GM23338 (cell line): ENCODE measurements around the gene NWD2. TPM values are rescaled to one million over a fixed set of nuclear protein-coding genes. Genes with fewer than 3 reads are reported as not detected.

Experiments
- ATAC-seq: fragments of 200-7000 bp; cut with Tn5 transposase; 3 replicates; pipeline ENCODE4 v1.9.1; 2020
- DNase-seq: peaks from one replicate; pipeline ENCODE4 v3.0.0-alpha.2; 2015; ENCODE audit warnings: low spot score
- H2AFZ ChIP-seq: fragments of 200-600 bp; sonication (generic); 2 replicates; pipeline ENCODE4 v1.8.0; 2016; ENCODE audit warnings: antibody characterized with exemption, mild to moderate bottlenecking, moderate library complexity
- H3F3A ChIP-seq: fragments of 200-600 bp; sonication (generic); replicated peaks from 2 replicates; pipeline ENCODE4 v1.8.0; 2017; ENCODE audit warnings: antibody characterized with exemption, mixed run types, low read depth
- H3K27ac ChIP-seq: fragments of 200-600 bp; sonication (generic); 2 replicates; pipeline ENCODE4 v1.6.1; 2016; ENCODE audit warnings: low read depth
- H3K27me3 ChIP-seq: fragments of 200-600 bp; sonication (generic); 2 replicates; pipeline ENCODE4 v1.8.0; 2016; ENCODE audit warnings: mild to moderate bottlenecking, mixed run types, moderate library complexity; ENCODE audit not compliant: insufficient read depth
- H3K36me3 ChIP-seq: fragments of 200-600 bp; sonication (generic); 2 replicates; pipeline ENCODE4 v1.8.0; 2016; ENCODE audit warnings: mild to moderate bottlenecking; ENCODE audit not compliant: insufficient read depth
- H3K4me1 ChIP-seq: fragments of 200-600 bp; sonication (generic); 2 replicates; pipeline ENCODE4 v1.8.0; 2016; ENCODE audit warnings: mild to moderate bottlenecking, moderate library complexity; ENCODE audit not compliant: insufficient read depth
- H3K4me2 ChIP-seq: fragments of 200-600 bp; sonication (generic); 2 replicates; pipeline ENCODE4 v1.7.1; 2017; ENCODE audit warnings: mixed run types
- H3K4me3 ChIP-seq: fragments of 200-600 bp; sonication (generic); 2 replicates; pipeline ENCODE4 v1.6.1; 2016; ENCODE audit warnings: mixed run types
- H3K79me2 ChIP-seq: fragments of 200-600 bp; sonication (generic); replicated peaks from 2 replicates; pipeline ENCODE4 v1.8.0; 2017; ENCODE audit warnings: mild to moderate bottlenecking; ENCODE audit not compliant: insufficient read depth
- H3K9me2 ChIP-seq: fragments of 200-600 bp; sonication (generic); 2 replicates; pipeline ENCODE4 v1.8.0; 2017; ENCODE audit not compliant: insufficient read depth
- H4K20me1 ChIP-seq: fragments of 200-600 bp; sonication (generic); replicated peaks from 2 replicates; pipeline ENCODE4 v1.8.0; 2017; ENCODE audit warnings: mild to moderate bottlenecking; ENCODE audit not compliant: insufficient read depth
- H3K27ac Mint-ChIP-seq: 2 replicates; pipeline ENCODE4 v1.8.0; 2020; ENCODE audit warnings: inconsistent platforms, mild to moderate bottlenecking, moderate library complexity, mixed read lengths
- H3K27me3 Mint-ChIP-seq: 3 replicates; pipeline ENCODE4 v1.8.0; 2022; ENCODE audit warnings: low read depth, mild to moderate bottlenecking, moderate library complexity, mixed read lengths, inconsistent platforms; ENCODE audit not compliant: insufficient read depth, poor library complexity
- H3K36me3 Mint-ChIP-seq: 3 replicates; pipeline ENCODE4 v1.8.0; 2021; ENCODE audit warnings: low read depth, mild to moderate bottlenecking, inconsistent platforms, moderate library complexity, mixed read lengths
- H3K4me1 Mint-ChIP-seq: 3 replicates; pipeline ENCODE4 v1.8.0; 2020; ENCODE audit warnings: mild to moderate bottlenecking, inconsistent platforms, mixed read lengths
- H3K4me3 Mint-ChIP-seq: 3 replicates; pipeline ENCODE4 v1.8.0; 2021; ENCODE audit warnings: moderate library complexity, mild to moderate bottlenecking, inconsistent platforms, mixed read lengths
- H3K9me3 Mint-ChIP-seq: 3 replicates; pipeline ENCODE4 v1.8.0; 2020; ENCODE audit warnings: moderate library complexity, mild to moderate bottlenecking, inconsistent platforms, mixed read lengths
- CREB1 ChIP-seq: fragments of 250-450 bp; sonication (Bioruptor Pico); IDR thresholded peaks from 2 replicates; pipeline ENCODE4 v1.5.0; 2020; ENCODE audit warnings: low read depth, mild to moderate bottlenecking, moderate library complexity
- CTCF ChIP-seq, 2 experiments: fragments of 200-600 bp in 1 of 2; sonication (generic) in 1 of 2; conservative IDR thresholded peaks; 2 replicates each; pipeline versions ENCODE4 v1.5.1 to v1.6.1; 2016 to 2017; ENCODE audit warnings: antibody characterized with exemption in 2 of 2, low read depth in 2 of 2, mild to moderate bottlenecking in 2 of 2, moderate library complexity in 1 of 2
- EZH2 ChIP-seq: fragments of 200-600 bp; sonication (generic); IDR thresholded peaks from one replicate; pipeline ENCODE4 v1.8.0; 2017; ENCODE audit warnings: antibody characterized with exemption, mild to moderate bottlenecking, low read depth; ENCODE audit not compliant: unreplicated experiment
- EZH2phosphoT487 ChIP-seq: fragments of 200-600 bp; sonication (generic); IDR thresholded peaks from one replicate; pipeline ENCODE4 v1.8.1; 2018; ENCODE audit warnings: antibody characterized with exemption; ENCODE audit not compliant: unreplicated experiment
- JUNB ChIP-seq: IDR thresholded peaks from one replicate; pipeline ENCODE4 v1.6.1; 2016; ENCODE audit warnings: antibody characterized with exemption; ENCODE audit not compliant: unreplicated experiment
- POLR2AphosphoS5 ChIP-seq: IDR thresholded peaks from 2 replicates; pipeline ENCODE4 v1.6.1; 2016; ENCODE audit warnings: antibody characterized with exemption, low read depth
- STAT1 ChIP-seq: IDR thresholded peaks from one replicate; pipeline ENCODE4 v1.6.1; 2016; ENCODE audit warnings: antibody characterized with exemption; ENCODE audit not compliant: unreplicated experiment
- ZNF114 ChIP-seq: fragments of 250-450 bp; sonication (Bioruptor Pico); IDR thresholded peaks from 2 replicates; pipeline ENCODE4 v1.5.0; 2020; ENCODE audit warnings: mild to moderate bottlenecking, moderate library complexity
- polyA plus RNA-seq: library from polyadenylated mRNA; unstranded; fragments of >200 nt; fragmentation: Nextera tagmentation; extraction: Ambion mirVana; gene quantifications from 2 replicates; pipeline ENCODE4 v1.2.1, GENCODE V29; 2016
- total RNA-seq: library from RNA; depleted of rRNA; stranded (reverse); fragments of >200 nt; shearing (Covaris generic); gene quantifications from 2 replicates; pipeline ENCODE4 v1.2.3, GENCODE V29; 2014

NWD2 gene
- total and polyA plus RNA-seq, 2 experiments from 2014 or later: 0.07 TPM; not detected in 1

- Mint-ChIP-seq H3K27ac (no peak overlapping the region), H3K27me3 (peaks cover 11% of the 10 kb centered on the region)
- H3K27me3 ChIP-seq: peaks cover 22% of the 10 kb centered on the region
These were observed 208.4 kb downstream of the NWD2 start for GRCh38 chr4:37452952-37453280.

GRCh38 chr4:37453281-37453998 lies 208.9 kb downstream of the NWD2 start:
- no peaks in the 10 kb centered on the region for H3K9me2 ChIP-seq
- Mint-ChIP-seq H3K4me3 (peak overlapping the region; percentile 76), H3K27ac (no peak overlapping the region), H3K27me3 (peaks cover 11% of the 10 kb centered on the region), H3K36me3 (no peaks in the 10 kb centered on the region), H3K9me3 (no peaks in the 10 kb centered on the region), H3K4me1 (peaks cover 16% of the 10 kb centered on the region)
- no peaks in the 10 kb centered on the region for H3F3A ChIP-seq
- H3K4me3 ChIP-seq: peak overlapping the region; percentile 78
- peaks cover 22% of the 10 kb centered on the region for H3K27me3 ChIP-seq
- H3K4me1 ChIP-seq: peaks cover 18% of the 10 kb centered on the region
- DNase-seq: peak; percentile 81
- no peaks in the 10 kb centered on the region for H3K36me3 ChIP-seq
- H3K27ac ChIP-seq: no peak overlapping the region
- H4K20me1 ChIP-seq: no peaks in the 10 kb centered on the region
- H3K79me2 ChIP-seq: no peaks in the 10 kb centered on the region
- ATAC-seq: peak; percentile 96
- H3K4me2 ChIP-seq: peak overlapping the region; percentile 96
- peak overlapping the region; percentile 83 for H2AFZ ChIP-seq
- TF ChIP-seq EZH2: no peak
- no peak for TF ChIP-seq ZNF114 (CRISPR knock-in tag)
- TF ChIP-seq POLR2AphosphoS5: no peak
- no peak for TF ChIP-seq CREB1
- TF ChIP-seq EZH2phosphoT487: no peak
- no peak for TF ChIP-seq STAT1
- no peak; a peak in 1 of 4 replicates for TF ChIP-seq CTCF (conservative IDR thresholded peaks at IDR 0.05; ENCODE audit: low read depth in 2 of 2)
- no peak for TF ChIP-seq JUNB

More at GRCh38 chr4:37452952-37453280, 208.4 kb downstream of the NWD2 start:
- DNase-seq: peak; percentile 89
- peak overlapping the region; percentile 83 for H2AFZ ChIP-seq
- Mint-ChIP-seq H3K9me3 (no peaks in the 10 kb centered on the region), H3K4me1 (peaks cover 16% of the 10 kb centered on the region), H3K4me3 (peak overlapping the region; percentile 76), H3K36me3 (no peaks in the 10 kb centered on the region)
- no peaks in the 10 kb centered on the region for H3K36me3 ChIP-seq
- no peaks in the 10 kb centered on the region for H3K9me2 ChIP-seq
- no peaks in the 10 kb centered on the region for H4K20me1 ChIP-seq
- TF ChIP-seq EZH2: no peak
- peak; percentile 84 to 89 for TF ChIP-seq CTCF (conservative IDR thresholded peaks at IDR 0.05; ENCODE audit: low read depth in 2 of 2)
- H3F3A ChIP-seq: no peaks in the 10 kb centered on the region
- peak overlapping the region; percentile 78 for H3K4me3 ChIP-seq
- ATAC-seq: peak; percentile 75
- H3K27ac ChIP-seq: no peak overlapping the region
- H3K79me2 ChIP-seq: no peaks in the 10 kb centered on the region
- peaks cover 18% of the 10 kb centered on the region for H3K4me1 ChIP-seq
- H3K4me2 ChIP-seq: peak overlapping the region; percentile 77
